IPS-20b (cell line): ENCODE data around the gene NAV2.

Experiments used
- H3K27ac ChIP-seq: one replicate; pipeline ENCODE4 v1.5.1; 2013; ENCODE audit warnings: low read length
- H3K27me3 ChIP-seq: 2 replicates; pipeline ENCODE4 v1.6.1; 2013; ENCODE audit warnings: mild to moderate bottlenecking, low read length, inconsistent platforms; ENCODE audit not compliant: insufficient read depth
- H3K36me3 ChIP-seq: 2 replicates; pipeline ENCODE4 v1.6.1; 2013; ENCODE audit warnings: low read depth, mild to moderate bottlenecking, inconsistent platforms, low read length, moderate library complexity; ENCODE audit not compliant: insufficient read depth
- H3K4me1 ChIP-seq: 2 replicates; pipeline ENCODE4 v1.6.1; 2013; ENCODE audit warnings: mild to moderate bottlenecking, control low read depth, inconsistent platforms, low read length, moderate library complexity; ENCODE audit not compliant: insufficient read depth
- H3K4me3 ChIP-seq: 2 replicates; pipeline ENCODE4 v1.5.1; 2013; ENCODE audit warnings: mild to moderate bottlenecking, low read length, inconsistent platforms
- H3K9ac ChIP-seq: 2 replicates; pipeline ENCODE4 v1.6.1; 2013; ENCODE audit warnings: low read depth, mild to moderate bottlenecking, inconsistent platforms, low read length, moderate library complexity
- H3K9me3 ChIP-seq: 2 replicates; pipeline ENCODE4 v1.6.1; 2013; ENCODE audit warnings: mild to moderate bottlenecking, low read depth, low read length, inconsistent platforms; ENCODE audit not compliant: insufficient read depth

NAV2 gene

DNA sequence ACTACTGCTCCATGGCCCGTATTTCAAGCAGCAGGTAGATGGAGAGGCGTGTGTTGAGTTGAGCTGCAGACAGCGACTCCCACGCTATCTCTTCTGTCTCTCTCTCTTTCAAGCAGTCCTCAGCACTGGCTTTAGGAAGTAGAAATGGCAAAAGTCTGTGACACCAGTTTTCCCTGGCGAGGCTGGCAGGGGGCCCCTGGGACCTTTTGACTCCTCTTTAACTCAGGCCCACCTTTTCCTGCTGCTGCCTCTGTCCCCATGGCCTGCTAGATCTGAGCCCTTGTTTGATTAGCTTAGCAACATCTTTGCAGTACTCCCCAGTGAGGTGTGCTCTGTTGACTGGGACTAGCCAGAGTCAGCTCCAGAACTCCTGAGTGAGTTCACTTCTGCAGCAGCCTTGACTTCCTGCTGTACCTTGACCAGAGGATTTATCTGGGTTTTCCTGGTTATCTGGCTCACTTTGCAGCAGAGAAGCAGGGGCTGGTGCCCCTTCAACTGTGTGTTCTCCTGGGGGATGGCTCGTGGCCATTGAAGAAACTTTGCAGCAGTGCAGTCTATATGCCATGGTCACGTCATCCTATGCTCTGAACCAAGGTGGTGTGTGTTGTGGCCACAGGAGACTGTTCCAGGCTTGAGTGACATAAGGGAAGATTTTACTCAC lies 263.8 kb downstream of the NAV2 start:
- no peak overlapping the region for H3K4me3 ChIP-seq
- no peak overlapping the region for H3K27ac ChIP-seq
- H3K9ac ChIP-seq: no peak overlapping the region
- H3K27me3 ChIP-seq: no peaks in the 10 kb centered on the region
- no peaks in the 10 kb centered on the region; the same call in 1 of the 2 replicates for H3K4me1 ChIP-seq
- H3K9me3 ChIP-seq: no peaks in the 10 kb centered on the region
- 0 out of 2 replicates have a peak, but pooled peaks cover 9% of the 10 kb centered on the region for H3K36me3 ChIP-seq

DNA sequence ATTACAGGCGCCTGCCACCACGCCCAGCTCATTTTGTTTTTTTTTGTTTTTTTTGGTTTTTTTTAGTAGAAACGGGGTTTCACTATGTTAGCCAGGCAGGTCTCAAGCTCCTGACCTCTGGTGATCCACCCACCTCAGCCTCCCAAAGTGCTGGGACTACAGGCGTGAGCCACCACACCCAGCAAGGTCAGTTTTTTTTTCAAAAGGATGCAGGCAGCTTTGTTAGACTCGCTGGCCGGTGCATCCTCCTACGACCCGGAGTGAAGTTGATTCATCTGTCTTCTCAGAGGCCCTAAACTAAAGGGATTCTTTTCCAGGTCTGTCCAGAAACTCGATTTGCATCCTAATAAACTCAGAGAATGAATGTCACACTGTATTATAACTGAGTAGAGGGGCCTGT lies 265.3 kb downstream of the NAV2 start:
- H3K9ac ChIP-seq: no peak overlapping the region
- no peaks in the 10 kb centered on the region; the same call in 1 of the 2 replicates for H3K4me1 ChIP-seq
- H3K36me3 ChIP-seq: 0 out of 2 replicates have a peak, but pooled peaks cover 6% of the 10 kb centered on the region
- H3K9me3 ChIP-seq: no peaks in the 10 kb centered on the region
- H3K27me3 ChIP-seq: no peaks in the 10 kb centered on the region
- H3K4me3 ChIP-seq: no peak overlapping the region
- H3K27ac ChIP-seq: no peak overlapping the region

DNA sequence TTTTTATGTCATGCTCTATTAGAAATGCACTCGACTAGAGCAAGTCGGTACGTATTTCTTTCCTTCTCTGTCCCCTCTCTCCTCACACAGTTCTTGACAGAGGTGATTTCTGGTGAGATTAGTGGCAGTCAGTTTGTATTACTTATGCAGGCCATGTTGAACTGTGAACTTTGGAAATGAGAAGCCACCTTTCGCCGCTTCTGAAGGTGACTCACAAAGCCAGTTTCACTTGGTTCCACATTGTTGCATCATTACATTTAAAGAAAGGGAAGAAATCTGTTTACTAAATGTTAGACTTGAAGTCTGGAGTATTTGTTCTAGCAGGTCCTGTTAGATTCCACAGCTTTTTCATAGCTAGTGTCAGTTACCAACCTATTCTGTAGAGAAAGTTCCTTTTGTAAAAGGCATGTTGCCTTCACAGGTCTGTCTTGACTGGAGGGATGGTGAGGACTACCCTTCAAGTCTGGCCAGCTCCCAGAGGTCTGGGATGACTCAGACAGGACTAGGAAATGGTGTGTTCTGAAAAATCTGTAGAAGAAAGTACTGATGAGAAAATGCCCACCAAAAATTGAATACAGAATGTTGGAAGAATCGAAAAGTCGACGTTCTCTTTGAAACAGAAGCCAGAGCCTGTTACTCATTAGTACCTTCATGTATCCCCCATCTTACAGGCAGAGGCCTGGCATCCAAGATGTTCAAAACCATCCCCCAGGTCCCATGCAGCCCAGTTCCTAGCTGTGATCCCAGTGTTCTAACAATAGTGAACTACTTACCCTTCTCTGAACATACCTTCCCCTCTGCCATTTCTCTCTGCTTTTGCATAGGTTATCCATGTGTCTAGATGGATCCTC lies 266.3 kb downstream of the NAV2 start:
- Histone ChIP-seq H3K4me1 (no peaks in the 10 kb centered on the region; the same call in 1 of the 2 replicates), H3K36me3 (0 out of 2 replicates have a peak, but pooled peaks cover 3% of the 10 kb centered on the region), H3K4me3 (no peak overlapping the region), H3K27ac (no peak overlapping the region), H3K9me3 (no peaks in the 10 kb centered on the region), H3K9ac (no peak overlapping the region), H3K27me3 (no peaks in the 10 kb centered on the region)

DNA sequence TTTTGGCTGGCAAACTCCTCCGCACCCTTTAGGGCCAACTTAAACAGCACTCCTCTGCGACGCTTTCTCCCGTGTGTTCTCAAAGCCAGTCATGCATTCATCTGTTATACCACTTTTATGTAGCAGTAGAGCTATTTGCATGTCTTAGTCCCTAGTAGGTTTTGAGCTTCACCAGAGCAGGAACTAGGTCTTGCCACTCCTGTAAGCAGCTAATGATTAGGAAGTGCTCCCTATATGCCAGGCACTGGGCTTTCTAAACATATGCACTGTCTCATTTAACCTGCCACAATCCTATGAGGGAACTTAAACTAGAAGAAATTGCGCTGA lies 266.8 kb downstream of the NAV2 start:
- no peaks in the 10 kb centered on the region; the same call in 1 of the 2 replicates for H3K4me1 ChIP-seq
- no peaks in the 10 kb centered on the region for H3K27me3 ChIP-seq
- H3K9me3 ChIP-seq: no peaks in the 10 kb centered on the region
- no peak overlapping the region for H3K9ac ChIP-seq
- H3K4me3 ChIP-seq: no peak overlapping the region
- no peak overlapping the region for H3K27ac ChIP-seq
- peaks cover 2% of the 10 kb centered on the region; the same call in 1 of the 2 replicates for H3K36me3 ChIP-seq

DNA sequence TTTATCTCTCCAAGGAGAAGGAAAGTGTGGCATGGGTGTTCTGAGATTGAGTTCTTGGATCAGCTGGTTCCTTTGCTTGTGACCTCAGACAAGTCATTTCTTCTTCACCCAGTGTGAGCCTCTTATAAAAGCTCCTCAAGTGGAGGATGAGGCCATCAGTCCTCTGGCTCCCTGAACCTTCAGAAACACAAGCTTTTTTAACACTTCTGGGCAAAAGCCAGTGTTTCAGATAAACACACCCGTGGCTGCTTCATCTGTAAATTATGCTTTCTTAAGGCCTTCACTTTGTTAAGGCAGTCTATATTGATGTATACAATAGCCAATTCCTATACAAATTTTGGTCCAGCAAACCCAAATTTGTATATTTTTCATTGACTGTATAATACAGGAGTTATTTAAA lies 267.8 kb downstream of the NAV2 start:
- no peak overlapping the region for H3K9ac ChIP-seq
- H3K4me1 ChIP-seq: no peaks in the 10 kb centered on the region; the same call in 1 of the 2 replicates
- no peaks in the 10 kb centered on the region for H3K27me3 ChIP-seq
- H3K4me3 ChIP-seq: no peak overlapping the region
- H3K9me3 ChIP-seq: no peaks in the 10 kb centered on the region
- peaks cover 10% of the 10 kb centered on the region; the same call in 1 of the 2 replicates for H3K36me3 ChIP-seq
- no peak overlapping the region for H3K27ac ChIP-seq

DNA sequence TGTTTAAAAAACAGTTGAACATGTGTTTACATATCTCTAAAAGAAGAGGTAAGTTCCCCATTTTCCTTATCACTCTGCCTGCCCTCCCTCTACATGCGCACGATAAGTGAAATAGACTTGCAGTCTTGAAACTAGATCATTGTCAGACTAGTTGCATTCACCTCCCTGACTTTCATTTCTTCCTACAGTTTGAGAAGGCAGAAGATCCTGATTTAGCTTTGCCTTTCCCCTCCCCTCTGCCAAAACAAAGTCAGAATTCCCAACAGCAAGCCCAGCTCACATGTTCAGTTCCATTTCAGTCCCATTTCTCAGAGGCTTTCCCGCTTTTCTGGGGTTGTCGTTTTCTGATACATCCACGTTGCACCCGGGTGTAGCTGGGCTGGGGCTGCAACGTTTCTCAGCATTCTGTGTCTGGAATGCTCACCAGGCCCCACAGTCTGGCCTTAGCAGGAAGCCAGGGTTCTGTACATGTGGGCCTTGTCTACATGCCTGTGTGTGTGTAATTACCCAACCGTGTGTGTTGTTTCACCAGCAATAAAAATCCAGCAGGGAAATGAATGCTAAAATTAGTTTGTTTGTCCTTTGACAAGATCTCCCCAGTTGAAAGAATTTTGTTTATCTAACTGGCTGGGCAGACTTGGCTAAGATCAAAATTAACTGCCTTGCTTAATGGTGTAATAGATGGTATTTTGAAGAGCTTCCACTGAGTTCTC lies 268.5 kb downstream of the NAV2 start:
- Histone ChIP-seq H3K36me3 (peaks cover 12% of the 10 kb centered on the region; the same call in 1 of the 2 replicates), H3K4me1 (no peaks in the 10 kb centered on the region; the same call in 1 of the 2 replicates), H3K9ac (no peak overlapping the region), H3K4me3 (no peak overlapping the region), H3K27ac (no peak overlapping the region), H3K27me3 (no peaks in the 10 kb centered on the region), H3K9me3 (no peaks in the 10 kb centered on the region)

DNA sequence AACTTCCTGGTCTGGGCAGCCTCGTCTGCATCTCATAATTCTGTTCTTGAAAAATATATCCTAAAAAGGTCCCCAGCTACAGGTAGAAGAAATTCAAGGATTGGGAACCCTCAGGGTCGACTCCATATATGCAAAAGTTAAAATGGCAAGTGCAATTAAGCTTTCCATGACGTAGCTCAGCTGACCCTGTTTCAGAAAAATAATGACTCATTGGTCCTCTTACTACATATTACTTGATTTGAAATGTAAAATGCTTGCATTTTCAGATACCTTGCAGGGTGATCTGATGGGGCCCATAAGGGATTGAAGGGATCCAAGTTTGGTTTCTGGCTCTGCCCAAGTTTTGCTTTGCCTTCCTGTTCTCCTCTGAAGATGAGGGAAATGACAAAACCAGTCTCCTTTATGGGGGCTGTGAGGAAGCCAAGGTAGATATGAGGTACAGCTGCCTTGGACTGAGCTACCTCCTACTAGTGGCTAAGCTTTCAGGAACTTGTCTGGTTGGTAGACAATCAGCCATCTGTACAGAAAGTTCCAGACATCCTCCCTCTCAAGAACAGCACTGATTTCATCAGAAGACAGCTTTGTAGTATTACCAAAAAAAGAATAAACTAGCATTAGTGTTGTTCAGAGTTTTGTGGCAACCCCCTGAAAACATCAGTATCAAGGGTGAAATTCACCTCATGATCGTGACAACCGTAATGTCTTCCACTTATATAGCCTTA lies 270.3 kb downstream of the NAV2 start:
- Histone ChIP-seq H3K36me3 (peaks cover 19% of the 10 kb centered on the region; the same call in 1 of the 2 replicates), H3K9me3 (no peaks in the 10 kb centered on the region), H3K27me3 (no peaks in the 10 kb centered on the region), H3K4me1 (peaks cover 4% of the 10 kb centered on the region), H3K9ac (no peak overlapping the region), H3K27ac (no peak overlapping the region), H3K4me3 (no peak overlapping the region)

DNA sequence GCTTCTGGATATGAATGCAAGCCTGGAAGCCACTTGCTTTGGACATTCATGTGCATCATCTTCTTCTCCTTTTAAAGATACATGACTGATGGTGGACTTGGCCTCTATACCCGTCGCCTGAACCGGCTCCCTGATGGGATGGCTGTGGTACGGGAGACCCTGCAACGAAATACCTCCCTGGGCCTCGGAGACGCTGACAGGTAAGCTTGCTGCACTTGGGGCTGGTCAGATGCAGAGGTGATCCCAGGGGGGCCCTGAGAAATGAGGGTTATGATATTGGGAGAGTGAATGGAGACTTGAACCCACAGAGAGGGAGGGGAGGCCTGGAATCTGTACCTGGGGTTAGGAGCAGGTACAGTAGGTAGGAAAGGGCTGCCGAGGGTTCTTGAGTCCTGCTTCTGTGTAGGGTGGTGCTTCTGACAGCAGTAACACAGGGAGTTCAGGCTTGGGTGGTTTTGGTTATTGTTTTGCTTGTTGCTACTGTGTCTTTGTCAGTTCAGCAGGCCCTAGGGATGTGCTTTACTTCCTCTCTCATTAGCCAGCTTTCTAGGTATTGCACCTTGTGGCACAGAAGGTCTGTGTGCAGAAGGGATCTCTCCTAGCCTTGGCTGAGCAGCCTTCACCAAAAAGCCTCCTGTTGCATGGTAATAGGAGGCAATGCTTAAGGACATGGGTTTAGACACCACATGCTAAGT lies 271.6 kb downstream of the NAV2 start:
- H3K27ac ChIP-seq: no peak overlapping the region
- no peaks in the 10 kb centered on the region for H3K27me3 ChIP-seq
- peaks cover 21% of the 10 kb centered on the region; the same call in 1 of the 2 replicates for H3K36me3 ChIP-seq
- no peak overlapping the region for H3K4me3 ChIP-seq
- peaks cover 16% of the 10 kb centered on the region for H3K4me1 ChIP-seq
- no peak overlapping the region for H3K9ac ChIP-seq
- H3K9me3 ChIP-seq: no peaks in the 10 kb centered on the region

DNA sequence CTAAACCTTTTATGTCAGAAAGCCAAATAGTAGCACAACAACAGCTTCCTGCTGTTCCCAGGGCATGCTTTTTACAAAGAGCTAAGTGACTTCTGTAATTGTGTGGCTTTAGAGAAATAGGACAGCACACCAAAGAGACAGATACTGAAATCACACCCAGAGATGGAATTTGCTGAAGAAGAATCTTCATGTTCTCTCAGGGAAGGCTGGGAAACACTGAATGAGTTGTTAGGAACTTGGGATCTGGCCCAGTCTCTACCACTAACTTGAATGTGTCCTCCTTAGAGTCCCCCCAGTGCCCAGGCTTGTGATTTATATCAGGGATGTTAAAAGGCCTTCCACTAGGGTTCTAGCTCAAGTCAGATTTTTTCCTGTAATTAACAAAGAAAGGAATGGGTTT lies 272.5 kb downstream of the NAV2 start:
- Histone ChIP-seq H3K9me3 (no peaks in the 10 kb centered on the region), H3K27me3 (no peaks in the 10 kb centered on the region), H3K27ac (no peak overlapping the region), H3K9ac (no peak overlapping the region), H3K36me3 (peaks cover 26% of the 10 kb centered on the region; the same call in 1 of the 2 replicates), H3K4me1 (peaks cover 17% of the 10 kb centered on the region; the same call in 1 of the 2 replicates), H3K4me3 (no peak overlapping the region)

DNA sequence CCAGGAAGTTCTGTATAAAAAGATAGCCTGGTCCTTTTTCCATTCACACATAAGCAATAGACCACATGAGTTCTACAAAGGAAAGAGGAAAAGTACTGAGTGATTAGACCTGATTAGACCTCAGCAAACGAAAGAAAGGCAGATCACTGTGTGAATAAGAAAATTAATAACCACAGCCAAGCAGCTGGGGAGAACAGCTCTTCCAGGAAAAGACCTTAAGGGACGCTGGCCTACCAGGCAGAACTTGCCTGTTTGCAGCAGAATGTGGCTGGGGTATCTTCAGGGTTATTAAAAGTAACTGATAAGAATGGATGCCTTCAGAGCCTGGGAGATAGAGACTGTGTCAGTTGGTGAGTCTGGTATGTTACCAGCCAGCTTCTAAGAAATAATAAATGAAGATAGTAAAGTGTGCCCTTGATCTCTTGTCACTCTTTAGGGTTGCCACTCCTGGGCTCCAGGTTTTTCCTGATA lies 274.7 kb downstream of the NAV2 start:
- Histone ChIP-seq H3K4me1 (peaks cover 17% of the 10 kb centered on the region; the same call in 1 of the 2 replicates), H3K27ac (no peak overlapping the region)

More for the DNA sequence above, 274.7 kb downstream of the NAV2 start:
- H3K36me3 ChIP-seq: peaks cover 26% of the 10 kb centered on the region; the same call in 1 of the 2 replicates
- no peaks in the 10 kb centered on the region for H3K27me3 ChIP-seq
- H3K4me3 ChIP-seq: no peak overlapping the region
- H3K9ac ChIP-seq: no peak overlapping the region
- H3K9me3 ChIP-seq: no peaks in the 10 kb centered on the region
